GM23248 (cell line): Measurements from ENCODE around the gene ST8SIA6. TPM values are rescaled to one million over a fixed set of nuclear protein-coding genes. Genes with fewer than 3 reads are reported as not detected.

Experiments used
- DNase-seq: peaks from one replicate; pipeline ENCODE4 v3.0.0-alpha.2; 2015
- H2AFZ ChIP-seq: fragments of 200-600 bp; sonication (generic); 2 replicates; pipeline ENCODE4 v1.6.1; 2016; ENCODE audit warnings: antibody characterized with exemption
- H3F3A ChIP-seq: fragments of 200-600 bp; sonication (generic); 2 replicates; pipeline ENCODE4 v1.6.1; 2016; ENCODE audit warnings: mild to moderate bottlenecking, antibody characterized with exemption, mixed run types; ENCODE audit not compliant: insufficient read depth
- H3K27ac ChIP-seq: fragments of 200-600 bp; sonication (generic); 2 replicates; pipeline ENCODE4 v1.5.1; 2016; ENCODE audit warnings: mild to moderate bottlenecking
- H3K27me3 ChIP-seq: fragments of 200-600 bp; sonication (generic); replicated peaks from 2 replicates; pipeline ENCODE4 v1.6.1; 2016; ENCODE audit warnings: mild to moderate bottlenecking; ENCODE audit not compliant: insufficient read depth
- H3K36me3 ChIP-seq: fragments of 200-600 bp; sonication (generic); 2 replicates; pipeline ENCODE4 v1.6.1; 2016; ENCODE audit warnings: low read depth, mild to moderate bottlenecking
- H3K4me1 ChIP-seq: fragments of 200-600 bp; sonication (generic); 2 replicates; pipeline ENCODE4 v1.6.1; 2016; ENCODE audit warnings: mild to moderate bottlenecking; ENCODE audit not compliant: insufficient read depth
- H3K4me2 ChIP-seq: fragments of 200-600 bp; sonication (generic); one replicate; pipeline ENCODE4 v1.6.1; 2016; ENCODE audit warnings: mild to moderate bottlenecking; ENCODE audit not compliant: unreplicated experiment
- H3K4me3 ChIP-seq: fragments of 200-600 bp; sonication (generic); 2 replicates; pipeline ENCODE4 v1.5.1; 2016; ENCODE audit warnings: mild to moderate bottlenecking
- H3K79me2 ChIP-seq: fragments of 200-600 bp; sonication (generic); 2 replicates; pipeline ENCODE4 v1.6.1; 2016; ENCODE audit warnings: mild to moderate bottlenecking; ENCODE audit not compliant: insufficient read depth
- H3K9ac ChIP-seq: fragments of 200-600 bp; sonication (generic); 2 replicates; pipeline ENCODE4 v1.6.1; 2016; ENCODE audit warnings: mild to moderate bottlenecking
- H3K9me2 ChIP-seq: fragments of 200-600 bp; sonication (generic); 2 replicates; pipeline ENCODE4 v1.6.1; 2016; ENCODE audit warnings: mixed run types, mild to moderate bottlenecking, moderate library complexity; ENCODE audit not compliant: insufficient read depth
- H3K9me3 ChIP-seq: fragments of 200-600 bp; sonication (generic); one replicate; pipeline ENCODE4 v1.6.1; 2017; ENCODE audit warnings: low read depth
- H4K20me1 ChIP-seq: fragments of 200-600 bp; sonication (generic); 2 replicates; pipeline ENCODE4 v1.6.0; 2016; ENCODE audit not compliant: insufficient read depth
- EZH2 ChIP-seq: fragments of 200-600 bp; sonication (generic); IDR thresholded peaks from 2 replicates; pipeline ENCODE4 v1.6.1; 2018; ENCODE audit warnings: antibody characterized with exemption, mild to moderate bottlenecking; ENCODE audit not compliant: insufficient read depth, poor library complexity, severe bottlenecking
- EZH2phosphoT487 ChIP-seq: fragments of 200-600 bp; sonication (generic); IDR thresholded peaks from 2 replicates; pipeline ENCODE4 v1.6.1; 2018; ENCODE audit warnings: antibody characterized with exemption, moderate library complexity, mild to moderate bottlenecking, low read depth; ENCODE audit not compliant: insufficient read depth
- WGBS, 2 experiments: methylation state at CpG; one replicate each; pipeline ENCODE4 v1.1.6; 2015 to 2017; ENCODE audit warnings: low lambda C conversion rate in 2 of 2, low coverage in 1 of 2; ENCODE audit errors: missing lambda C conversion rate in 2 of 2; 5-methylcytosine and 5-hydroxymethylcytosine counted together
- in situ Hi-C: fragments of 300-500 bp; cut with MboI; formaldehyde crosslinking; loops from 2 replicates; pipeline ENCODE4 v1.15.0; 2020
- polyA plus RNA-seq: library from polyadenylated mRNA; unstranded; fragments of >200 nt; fragmentation: Nextera tagmentation; extraction: Ambion mirVana; gene quantifications from 2 replicates; pipeline ENCODE4 v1.2.1, GENCODE V29; 2016
- total RNA-seq: library from RNA; depleted of rRNA; stranded (reverse); fragments of >200 nt; shearing (Covaris generic); gene quantifications from 2 replicates; pipeline ENCODE4 v1.2.3, GENCODE V29; 2014

ST8SIA6 gene
- total and polyA plus RNA-seq, 2 experiments from 2014 or later, result not detected

- 73 to 77% methylated on average over 6 of the region's 6 CpGs for WGBS, 2 experiments
- Histone ChIP-seq H3K9ac (no peak overlapping the region), H3K79me2 (no peaks in the 10 kb centered on the region), H3K27me3 (peaks cover 3% of the 10 kb centered on the region; the same call in 1 of the 2 replicates), H3F3A (no peaks in the 10 kb centered on the region), H3K4me2 (no peak overlapping the region), H3K9me2 (no peaks in the 10 kb centered on the region), H3K27ac (no peak overlapping the region), H3K4me3 (no peak overlapping the region), H3K4me1 (no peaks in the 10 kb centered on the region), H3K9me3 (no peaks in the 10 kb centered on the region), H4K20me1 (no peaks in the 10 kb centered on the region), H2AFZ (no peak overlapping the region), H3K36me3 (no peaks in the 10 kb centered on the region)
- in situ Hi-C loops, result loop anchor here (10.0 kb wide), 1 partner anchor 591 kb away; no protein-coding TSS in a partner anchor
- no peak for TF ChIP-seq EZH2
- no peak for TF ChIP-seq EZH2phosphoT487
- DNase-seq, result no peak
Measured at GRCh38 chr10:17425584-17426262, 28.7 kb downstream of the ST8SIA6 start.

DNA sequence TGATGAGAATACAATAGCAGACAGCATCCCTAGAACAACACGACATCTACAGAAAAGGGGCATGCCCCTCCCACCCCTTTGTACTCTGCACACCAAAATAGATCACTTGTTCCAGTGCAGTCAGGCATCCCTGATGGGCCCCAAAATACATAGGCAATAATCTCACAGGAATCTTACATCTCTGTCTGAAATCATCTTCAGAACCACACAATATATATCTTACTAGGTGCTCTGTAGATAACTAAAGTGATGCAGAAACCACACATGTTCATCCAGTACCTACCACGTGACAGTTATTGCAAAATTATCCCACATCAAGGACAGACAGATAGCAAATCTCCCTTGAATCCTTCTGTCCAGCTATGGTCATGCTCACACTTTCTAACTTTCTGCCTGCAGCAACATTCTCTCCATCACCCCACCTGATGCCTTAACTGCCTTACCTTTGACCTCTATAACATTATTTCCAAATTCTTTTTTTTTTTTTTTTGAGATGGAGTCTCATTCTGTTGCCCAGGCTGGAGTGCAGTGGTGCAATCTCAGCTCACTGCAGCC lies 30.7 kb downstream of the ST8SIA6 start:
- TF ChIP-seq EZH2phosphoT487, result no peak
- no peak for TF ChIP-seq EZH2
- Histone ChIP-seq H3K36me3 (no peaks in the 10 kb centered on the region), H3K27me3 (peaks cover 3% of the 10 kb centered on the region; the same call in 1 of the 2 replicates), H2AFZ (no peak overlapping the region), H3F3A (no peaks in the 10 kb centered on the region), H3K4me3 (no peak overlapping the region), H3K79me2 (no peaks in the 10 kb centered on the region), H3K9me3 (no peaks in the 10 kb centered on the region), H3K9me2 (no peaks in the 10 kb centered on the region), H4K20me1 (no peaks in the 10 kb centered on the region), H3K4me2 (no peak overlapping the region), H3K4me1 (no peaks in the 10 kb centered on the region), H3K27ac (no peak overlapping the region), H3K9ac (no peak overlapping the region)
- 24 to 30% methylated on average over 2 of the region's 2 CpGs for WGBS, 2 experiments
- DNase-seq, result peak; percentile 4
- in situ Hi-C loops, result loop anchor here (10.0 kb wide), 1 partner anchor 589 kb away; no protein-coding TSS in a partner anchor

- no peaks in the 10 kb centered on the region for H3K36me3 ChIP-seq
- no peak overlapping the region for H2AFZ ChIP-seq
- no peaks in the 10 kb centered on the region for H3K79me2 ChIP-seq
- H3K4me2 ChIP-seq, result no peak overlapping the region
- no peaks in the 10 kb centered on the region for H3K4me1 ChIP-seq
- no peak overlapping the region for H3K4me3 ChIP-seq
- H3K9me2 ChIP-seq, result no peaks in the 10 kb centered on the region
- H3K27me3 ChIP-seq, result 0 out of 2 replicates have a peak, but pooled peaks cover 3% of the 10 kb centered on the region
- 48 to 49% methylated on average over 5 of the region's 5 CpGs for WGBS, 2 experiments
- no peak overlapping the region for H3K27ac ChIP-seq
- H3K9me3 ChIP-seq, result no peaks in the 10 kb centered on the region
- in situ Hi-C loops, result loop anchor here (10.0 kb wide), 1 partner anchor 588 kb away; no protein-coding TSS in a partner anchor
- DNase-seq, result no peak
- no peaks in the 10 kb centered on the region for H3F3A ChIP-seq
- TF ChIP-seq EZH2 (no peak), EZH2phosphoT487 (no peak)
- H3K9ac ChIP-seq, result no peak overlapping the region
- no peaks in the 10 kb centered on the region for H4K20me1 ChIP-seq
Measured at GRCh38 chr10:17422931-17423330, 31.5 kb downstream of the ST8SIA6 start.

DNA sequence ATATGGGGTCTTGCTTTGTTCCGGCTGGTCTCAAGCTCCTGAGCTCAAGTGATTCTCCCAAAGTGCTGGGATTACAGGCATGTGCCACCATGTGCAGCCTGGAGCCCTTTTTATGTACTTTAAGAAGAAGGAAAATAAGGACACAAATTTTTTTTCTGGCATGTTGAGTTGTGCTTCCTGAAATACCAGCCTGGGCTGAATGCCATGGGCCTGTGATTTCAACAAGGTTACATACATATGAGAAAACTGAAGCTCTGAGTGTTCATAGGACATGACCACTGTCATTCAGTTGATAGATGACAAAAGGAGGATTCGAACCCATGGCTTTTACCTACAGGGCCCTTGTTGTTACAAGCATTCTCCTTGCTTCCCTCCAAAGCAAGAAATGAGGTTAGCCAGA lies 36.1 kb downstream of the ST8SIA6 start:
- no peak overlapping the region for H3K4me3 ChIP-seq
- peak; percentile 18 for DNase-seq
- WGBS, 2 experiments, result 73 to 86% methylated on average over 2 of the region's 2 CpGs
- H3K9ac ChIP-seq, result no peak overlapping the region
- no peak overlapping the region for H2AFZ ChIP-seq
- TF ChIP-seq EZH2, result no peak
- TF ChIP-seq EZH2phosphoT487, result no peak
- H3K4me2 ChIP-seq, result no peak overlapping the region
- H3K9me2 ChIP-seq, result no peaks in the 10 kb centered on the region
- H3K27me3 ChIP-seq, result peaks cover 22% of the 10 kb centered on the region; the same call in 1 of the 2 replicates
- no peaks in the 10 kb centered on the region for H3K4me1 ChIP-seq
- no peaks in the 10 kb centered on the region for H3K79me2 ChIP-seq
- H3F3A ChIP-seq, result no peaks in the 10 kb centered on the region
- no peaks in the 10 kb centered on the region for H3K36me3 ChIP-seq
- H4K20me1 ChIP-seq, result no peaks in the 10 kb centered on the region
- no peaks in the 10 kb centered on the region for H3K9me3 ChIP-seq
- in situ Hi-C loops, result no loop called here
- H3K27ac ChIP-seq, result no peak overlapping the region
